Suprapubic skin (tissue), 4 donors: ENCODE measurements around the gene SPP1. TPM values are rescaled to one million over a fixed set of nuclear protein-coding genes. Genes with fewer than 3 reads are reported as not detected.
"Not testable (repeated sequence)": the region's sequence is repeated elsewhere in the genome, so short reads cannot be mapped to it uniquely, and the experiment has no call there.

Experiments
- DNase-seq, 2 donors: peaks; one replicate each; pipeline ENCODE4 v3.0.0-alpha.2; 2019; ENCODE audit warnings: low spot score in 2 of 2
- H3K27ac ChIP-seq: fragments of 200-600 bp; sonication (generic); one replicate; pipeline ENCODE4 v1.5.1; 2019
- H3K27me3 ChIP-seq: fragments of 200-600 bp; sonication (generic); one replicate; pipeline ENCODE4 v1.5.1; 2019
- H3K36me3 ChIP-seq: fragments of 200-600 bp; sonication (generic); one replicate; pipeline ENCODE4 v1.5.1; 2019
- H3K4me1 ChIP-seq: fragments of 200-600 bp; sonication (generic); one replicate; pipeline ENCODE4 v1.5.1; 2019
- H3K4me3 ChIP-seq: fragments of 200-600 bp; sonication (generic); one replicate; pipeline ENCODE4 v1.5.1; 2019; ENCODE audit warnings: mild to moderate bottlenecking
- H3K9me3 ChIP-seq: fragments of 200-600 bp; sonication (generic); one replicate; pipeline ENCODE4 v1.5.1; 2019
- CTCF ChIP-seq, 2 donors: fragments of 200-600 bp in 1 of 2; fragments of 450-650 bp in 1 of 2; sonication (generic) in 1 of 2; IDR thresholded peaks; one replicate each; pipeline ENCODE4 v1.5.1; 2016 to 2019; ENCODE audit warnings: antibody characterized with exemption in 2 of 2, mild to moderate bottlenecking in 1 of 2, moderate library complexity in 1 of 2
- EP300 ChIP-seq: sonication (generic); formaldehyde crosslinking; IDR thresholded peaks from one replicate; pipeline ENCODE4 v1.6.1; 2017; ENCODE audit warnings: antibody characterized with exemption
- POLR2A ChIP-seq, 2 donors: fragments of 450-650 bp; IDR thresholded peaks; one replicate each; pipeline ENCODE4 v1.6.1; 2017; ENCODE audit warnings: antibody characterized with exemption in 2 of 2, mild to moderate bottlenecking in 2 of 2, moderate library complexity in 2 of 2
- POLR2AphosphoS5 ChIP-seq, 3 donors: sonication (generic); formaldehyde crosslinking; IDR thresholded peaks; one replicate each; pipeline ENCODE4 v1.6.1; 2017; ENCODE audit warnings: antibody characterized with exemption in 3 of 3
- WGBS: methylation state at CpG from one replicate; pipeline ENCODE4 v1.1.5; 2018; 5-methylcytosine and 5-hydroxymethylcytosine counted together
- total RNA-seq, 4 donors: library from RNA; depleted of rRNA; stranded (reverse); fragments of >200 nt; gene quantifications; one replicate each; pipeline ENCODE4 v1.1.0, GENCODE V29; 2016

The SPP1 gene
- total RNA-seq, 4 donors from 2014 or later = 2.0 to 11.3 (median 2.9) TPM; not detected in 1

GRCh38 chr4:87985887-87986200 lies 10.3 kb downstream of the SPP1 start:
- Histone ChIP-seq H3K4me1 (no peaks in the 10 kb centered on the region), H3K27me3 (no peaks in the 10 kb centered on the region), H3K9me3 (no peaks in the 10 kb centered on the region), H3K27ac (no peak overlapping the region), H3K4me3 (no peak overlapping the region), H3K36me3 (no peaks in the 10 kb centered on the region)
- DNase-seq = no peak
- TF ChIP-seq CTCF (IDR thresholded peaks at IDR 0.05) (no peak), POLR2A (IDR thresholded peaks at IDR 0.05) (no peak)
- 74% methylated on average over 4 of the region's 4 CpGs for WGBS

GRCh38 chr4:87986508-87986907 lies 11.0 kb downstream of the SPP1 start:
- H3K9me3 ChIP-seq = no peaks in the 10 kb centered on the region
- DNase-seq = no peak

GRCh38 chr4:87989765-87990164 lies 14.3 kb downstream of the SPP1 start:
- no peak for DNase-seq
- WGBS = 87% methylated on average over 4 of the region's 4 CpGs
- TF ChIP-seq POLR2AphosphoS5 (IDR thresholded peaks at IDR 0.05) (no peak), CTCF (IDR thresholded peaks at IDR 0.05) (no peak), EP300 (no peak), POLR2A (IDR thresholded peaks at IDR 0.05) (no peak)
- Histone ChIP-seq H3K4me3 (no peak overlapping the region), H3K27ac (no peak overlapping the region), H3K9me3 (no peaks in the 10 kb centered on the region), H3K4me1 (no peaks in the 10 kb centered on the region), H3K36me3 (no peaks in the 10 kb centered on the region), H3K27me3 (no peaks in the 10 kb centered on the region)

More at GRCh38 chr4:87986508-87986907, 11.0 kb downstream of the SPP1 start:
- TF ChIP-seq EP300 (no peak), POLR2A (IDR thresholded peaks at IDR 0.05) (no peak), POLR2AphosphoS5 (IDR thresholded peaks at IDR 0.05) (no peak), CTCF (IDR thresholded peaks at IDR 0.05) (no peak)
- H3K36me3 ChIP-seq = no peaks in the 10 kb centered on the region
- H3K27me3 ChIP-seq = no peaks in the 10 kb centered on the region
- H3K27ac ChIP-seq = no peak overlapping the region
- H3K4me1 ChIP-seq = no peaks in the 10 kb centered on the region
- no peak overlapping the region for H3K4me3 ChIP-seq
- WGBS = 86% methylated on average over 9 of the region's 9 CpGs

DNA sequence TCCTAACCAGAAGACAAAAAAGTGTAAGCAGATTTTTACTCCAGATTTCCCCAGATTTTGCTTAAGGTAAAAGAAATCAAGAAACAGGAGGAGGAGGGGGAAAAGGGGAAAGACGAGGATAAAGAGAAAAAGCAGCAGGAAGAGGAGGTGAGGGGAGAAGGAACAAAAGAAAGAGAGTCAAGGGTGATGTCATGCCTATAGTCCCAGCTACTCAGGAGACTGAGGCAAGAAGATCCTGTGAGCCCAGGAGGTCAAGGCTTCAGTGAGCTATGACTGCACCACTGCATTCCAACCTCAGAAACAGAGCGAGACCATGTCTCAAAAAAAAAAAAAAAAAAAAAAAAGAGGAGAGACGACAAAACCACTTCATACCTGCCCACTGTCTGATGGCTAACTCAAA lies 19.9 kb downstream of the SPP1 start:
- H3K4me3 ChIP-seq = no peak overlapping the region
- 76% methylated on average over 3 of the region's 3 CpGs for WGBS

GRCh38 chr4:87999191-87999691 lies 23.7 kb downstream of the SPP1 start:
- H3K4me1 ChIP-seq, H3K27me3 ChIP-seq, H3K4me3 ChIP-seq, H3K27ac ChIP-seq, H3K36me3 ChIP-seq, H3K9me3 ChIP-seq, DNase-seq: not testable (repeated sequence)
- 95% methylated on average over 2 of the region's 2 CpGs for WGBS

More for the DNA sequence above, 19.9 kb downstream of the SPP1 start:
- DNase-seq = no peak
- H3K4me1 ChIP-seq = no peaks in the 10 kb centered on the region
- H3K27me3 ChIP-seq = no peaks in the 10 kb centered on the region
- no peak overlapping the region for H3K27ac ChIP-seq
- H3K9me3 ChIP-seq = no peaks in the 10 kb centered on the region
- TF ChIP-seq POLR2A (IDR thresholded peaks at IDR 0.05) = no peak
- TF ChIP-seq EP300 = no peak
- TF ChIP-seq CTCF (IDR thresholded peaks at IDR 0.05) = no peak
- TF ChIP-seq POLR2AphosphoS5 (IDR thresholded peaks at IDR 0.05) = no peak
- H3K36me3 ChIP-seq = no peaks in the 10 kb centered on the region

DNA sequence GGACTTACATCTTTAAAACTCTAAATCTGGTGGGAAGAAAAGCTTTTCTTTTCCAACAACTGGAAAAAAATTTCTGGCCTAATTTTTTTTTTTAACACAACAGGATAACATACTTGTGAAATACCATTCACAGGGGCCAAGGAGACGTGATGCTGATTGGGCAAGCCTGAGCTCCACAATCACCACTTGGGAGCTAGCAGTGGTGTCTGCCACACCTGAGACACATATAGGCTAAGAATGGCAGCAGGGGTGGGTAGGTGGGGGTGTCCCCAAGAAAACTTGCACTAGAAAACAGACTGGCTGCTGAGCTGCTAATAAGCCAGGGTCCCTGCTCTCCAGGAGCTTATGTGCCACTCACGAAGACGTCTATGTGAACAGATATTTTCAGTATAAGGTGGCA lies 26.4 kb downstream of the SPP1 start:
- no peak overlapping the region for H3K4me3 ChIP-seq
- H3K27ac ChIP-seq = peak overlapping the region; percentile 31
- H3K4me1 ChIP-seq = peaks cover 7% of the 10 kb centered on the region
- no peaks in the 10 kb centered on the region for H3K36me3 ChIP-seq
- no peaks in the 10 kb centered on the region for H3K9me3 ChIP-seq
- WGBS = 82% methylated on average over 3 of the region's 3 CpGs
- TF ChIP-seq POLR2A (IDR thresholded peaks at IDR 0.05) = no peak
- DNase-seq = no peak
- no peaks in the 10 kb centered on the region for H3K27me3 ChIP-seq
